Ammon's horn (tissue), 1 donor: ENCODE data around the gene RFXAP.

Experiments used
- DNase-seq: peaks from one replicate; pipeline ENCODE4 v3.0.0-alpha.2; 2016; ENCODE audit warnings: low spot score

RFXAP gene

GRCh38 chr13:36866232-36866631, 47.2 kb downstream of the RFXAP start:
- no peak for DNase-seq

GRCh38 chr13:36870050-36870692, 51.1 kb downstream of the RFXAP start:
- DNase-seq: no peak

GRCh38 chr13:36872621-36873020, 53.6 kb downstream of the RFXAP start:
- peak; percentile 87 for DNase-seq

- DNase-seq: no peak
Observed at GRCh38 chr13:36875431-36875830, 56.4 kb downstream of the RFXAP start.

- DNase-seq: no peak
Observed at GRCh38 chr13:36875961-36876360, 56.9 kb downstream of the RFXAP start.
